ENCODE measurements around the gene DAGLB.
"Not testable (repeated sequence)": the region's sequence is repeated elsewhere in the genome, so short reads cannot be mapped to it uniquely, and the experiment has no call there.

DAGLB gene

DNA sequence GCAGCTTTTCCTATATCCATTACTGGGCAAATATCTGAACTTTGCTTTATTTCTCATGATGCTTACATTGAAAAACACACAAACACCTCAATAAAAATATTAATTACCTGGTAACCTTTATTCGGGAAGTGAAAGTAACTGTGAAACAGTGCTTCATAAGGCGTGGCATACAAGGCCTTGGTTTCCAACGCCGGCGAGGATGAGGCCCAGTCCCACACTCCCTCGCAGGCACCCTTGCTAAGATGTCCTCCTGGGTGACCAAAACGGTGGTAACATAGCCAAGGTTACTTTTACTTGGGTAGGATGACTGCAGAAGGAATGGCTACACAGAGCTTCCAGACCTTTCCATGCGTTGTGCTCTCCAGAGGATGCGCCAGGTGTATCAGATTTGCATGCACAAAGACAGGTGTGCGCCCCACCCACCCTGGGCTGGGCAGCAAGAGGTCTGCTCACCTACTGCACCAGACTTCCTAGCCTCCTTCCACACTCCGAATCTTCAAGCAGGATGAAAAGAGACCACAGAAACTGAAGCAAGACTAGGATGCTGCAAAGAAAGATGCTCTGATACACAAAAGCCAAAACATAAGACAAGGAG is 13.3 kb upstream of the DAGLB start:
- FAIRE-seq: no peak

DNA sequence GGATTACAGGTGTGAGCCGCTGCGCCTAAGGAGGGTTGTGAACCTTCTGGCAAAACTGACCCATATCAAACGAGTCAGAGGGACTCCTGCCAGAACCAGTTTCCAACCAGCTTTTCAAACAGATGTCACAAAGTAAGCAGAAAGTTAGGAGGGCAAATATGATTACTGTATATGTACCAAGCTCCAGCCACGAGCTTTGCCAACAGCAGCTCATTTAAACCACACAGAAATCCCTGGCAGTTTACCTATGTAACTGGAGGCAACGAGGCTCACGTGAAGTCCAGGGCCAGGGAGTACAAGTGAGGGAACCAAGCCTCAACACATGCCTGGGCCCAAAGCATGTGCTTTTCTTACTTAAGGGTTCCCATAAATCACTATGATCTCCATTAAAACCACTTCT is 12.5 kb upstream of the DAGLB start:
- no peak for FAIRE-seq

DNA sequence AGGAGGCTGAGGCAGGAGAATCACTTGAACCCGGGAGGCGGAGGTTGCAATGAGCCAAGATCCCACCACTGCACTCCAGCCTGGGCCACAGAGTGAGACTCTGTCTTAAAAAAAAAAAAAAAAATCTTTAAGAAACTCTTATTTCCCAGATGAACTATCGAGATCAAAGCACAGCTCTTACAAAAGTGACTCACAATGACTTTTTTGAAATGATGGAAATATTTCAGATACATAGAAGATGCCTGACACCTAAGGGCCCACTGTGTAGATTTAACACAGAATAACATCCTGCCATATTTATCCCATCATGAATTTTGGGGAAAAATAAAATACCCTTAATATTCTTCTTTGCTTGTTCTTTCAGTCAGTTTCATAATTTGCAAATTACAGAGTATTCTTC is 10.9 kb upstream of the DAGLB start:
- not testable (repeated sequence) for FAIRE-seq

DNA sequence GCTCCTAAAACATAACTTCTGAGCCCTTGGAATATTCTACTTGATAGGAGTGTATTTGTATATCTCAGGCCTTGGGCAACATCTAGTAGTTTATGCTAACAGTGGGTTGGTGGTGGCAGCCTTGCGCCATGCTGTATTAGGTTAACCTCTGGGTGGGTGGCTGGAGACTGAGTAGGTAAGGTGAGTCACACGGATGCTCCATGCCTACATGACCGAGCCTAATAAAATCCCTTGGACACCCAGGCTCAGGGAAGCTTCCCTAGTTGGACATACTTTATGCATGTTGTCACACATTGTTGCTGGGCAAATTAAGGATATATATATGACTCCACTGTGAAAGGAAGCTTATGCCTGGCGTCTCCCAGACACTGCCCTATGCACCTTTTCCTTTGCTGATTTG is 6.0 kb upstream of the DAGLB start:
- no peak for FAIRE-seq

DNA sequence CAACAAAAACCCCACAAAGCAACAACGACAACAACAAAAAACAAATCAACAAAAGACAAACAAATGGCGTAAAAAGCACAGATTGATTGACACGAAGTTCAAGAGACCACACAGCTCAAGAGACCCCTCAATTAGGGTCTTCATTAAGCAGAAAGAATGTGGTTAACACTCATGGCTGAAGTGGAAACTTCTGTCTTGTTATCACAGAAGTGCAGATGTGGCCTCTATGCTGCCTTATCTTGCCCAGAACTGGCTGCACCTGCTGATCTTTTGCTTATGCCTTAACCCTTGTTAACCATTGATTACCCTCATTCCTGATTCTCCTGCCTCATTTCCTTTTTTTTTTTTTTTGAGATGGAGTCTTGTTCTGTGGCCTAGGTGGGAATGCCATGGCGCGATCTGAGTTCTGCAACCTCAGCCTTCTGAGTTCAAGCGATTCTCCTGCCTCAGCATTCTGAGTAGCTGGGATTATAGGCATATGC is 3.5 kb upstream of the DAGLB start:
- no peak for FAIRE-seq

DNA sequence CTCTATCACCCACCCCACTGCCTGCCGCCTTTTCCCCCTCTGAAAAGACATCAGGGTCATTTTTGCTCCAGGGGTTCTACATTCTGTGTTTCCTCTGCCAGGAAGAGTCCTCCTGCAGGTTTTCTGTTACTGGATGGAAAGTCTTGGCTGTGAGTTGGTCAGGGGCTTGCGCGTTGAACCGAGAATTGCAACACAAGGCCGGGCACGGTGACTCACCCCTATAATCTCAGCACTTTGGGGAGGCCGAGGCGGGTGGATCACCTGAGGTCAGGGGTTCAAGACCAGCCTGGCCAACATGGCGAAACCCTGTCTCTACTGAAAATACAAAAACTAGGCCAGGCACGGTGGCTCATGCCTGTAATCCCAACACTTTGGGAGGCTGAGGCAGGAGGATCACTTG is 2.8 kb upstream of the DAGLB start:
- not testable (repeated sequence) for FAIRE-seq

DNA sequence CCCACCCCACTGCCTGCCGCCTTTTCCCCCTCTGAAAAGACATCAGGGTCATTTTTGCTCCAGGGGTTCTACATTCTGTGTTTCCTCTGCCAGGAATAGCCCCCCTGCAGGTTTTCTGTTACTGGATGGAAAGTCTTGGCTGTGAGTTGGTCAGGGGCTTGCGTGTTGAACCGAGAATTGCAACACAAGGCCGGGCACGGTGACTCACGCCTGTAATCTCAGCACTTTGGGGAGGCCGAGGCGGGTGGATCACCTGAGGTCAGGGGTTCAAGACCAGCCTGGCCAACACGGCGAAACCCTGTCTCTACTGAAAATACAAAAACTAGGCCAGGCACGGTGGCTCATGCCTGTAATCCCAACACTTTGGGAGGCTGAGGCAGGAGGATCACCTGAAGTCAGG is 2.1 kb upstream of the DAGLB start:
- FAIRE-seq: not testable (repeated sequence)

DNA sequence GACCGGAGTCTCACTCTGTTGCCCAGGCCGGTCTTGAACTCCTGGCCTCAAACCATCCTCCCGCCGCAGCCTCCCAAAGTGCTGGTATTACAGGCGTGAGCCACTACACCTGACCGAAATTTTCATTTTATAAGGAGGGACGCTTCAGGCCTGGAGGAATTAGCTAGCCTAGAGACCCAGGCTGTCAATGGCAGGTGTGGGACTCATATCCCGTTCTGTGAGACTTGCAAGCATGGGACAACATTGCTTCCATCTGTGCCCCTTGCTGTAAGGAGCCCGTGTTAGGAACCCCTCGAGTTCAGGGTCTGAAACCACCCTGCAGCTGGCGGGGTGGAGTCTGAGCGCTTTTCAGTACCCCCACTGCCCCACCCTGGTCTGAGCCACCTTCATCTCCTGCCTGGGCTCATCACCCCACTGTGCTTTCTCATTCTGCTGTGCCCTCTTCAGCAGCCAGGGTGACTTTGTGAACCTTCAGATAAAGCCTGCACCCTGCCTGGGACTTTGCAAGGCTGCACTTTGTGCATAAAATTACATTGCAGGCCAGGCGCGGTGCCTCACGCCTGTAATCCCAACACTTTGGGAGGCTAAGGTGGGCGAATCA is 1.3 kb upstream of the DAGLB start:
- FAIRE-seq: no peak

DNA sequence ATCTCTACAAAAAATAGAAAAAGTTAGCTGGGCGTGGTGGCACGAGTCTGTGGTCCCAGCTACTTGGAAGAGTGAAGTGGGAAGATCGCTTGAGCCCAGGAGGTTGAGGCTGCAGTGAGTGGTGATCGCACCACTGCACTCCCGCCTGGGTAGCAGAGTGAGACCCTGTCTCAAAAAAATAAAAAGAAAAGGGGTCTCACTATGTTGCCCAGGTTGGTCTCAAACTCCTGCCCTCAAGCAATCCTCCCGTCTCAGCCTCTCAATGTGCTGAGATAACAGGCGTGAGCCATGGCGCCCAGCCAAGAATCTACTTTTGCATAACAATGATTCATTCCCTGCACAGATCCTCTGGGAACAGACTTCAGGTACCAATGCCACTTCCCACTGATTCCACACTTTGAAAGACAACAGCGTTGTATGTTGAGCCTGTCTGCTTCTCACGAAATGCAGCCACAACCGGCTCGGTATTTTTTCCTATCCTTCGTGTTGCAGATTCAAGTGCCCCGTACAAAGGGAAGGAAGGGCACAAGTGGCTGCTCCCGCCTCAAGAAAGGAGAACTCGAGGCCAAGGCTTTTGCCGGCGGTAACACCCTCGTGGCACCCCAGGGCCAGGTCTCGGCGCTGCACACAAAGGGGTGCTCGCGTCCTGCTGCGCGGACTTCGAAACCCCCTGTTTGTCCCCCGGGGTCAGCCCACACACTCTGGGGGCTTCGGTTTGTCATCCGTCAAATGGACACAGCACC is 745 bp downstream of the DAGLB start:
- FAIRE-seq: no peak

DNA sequence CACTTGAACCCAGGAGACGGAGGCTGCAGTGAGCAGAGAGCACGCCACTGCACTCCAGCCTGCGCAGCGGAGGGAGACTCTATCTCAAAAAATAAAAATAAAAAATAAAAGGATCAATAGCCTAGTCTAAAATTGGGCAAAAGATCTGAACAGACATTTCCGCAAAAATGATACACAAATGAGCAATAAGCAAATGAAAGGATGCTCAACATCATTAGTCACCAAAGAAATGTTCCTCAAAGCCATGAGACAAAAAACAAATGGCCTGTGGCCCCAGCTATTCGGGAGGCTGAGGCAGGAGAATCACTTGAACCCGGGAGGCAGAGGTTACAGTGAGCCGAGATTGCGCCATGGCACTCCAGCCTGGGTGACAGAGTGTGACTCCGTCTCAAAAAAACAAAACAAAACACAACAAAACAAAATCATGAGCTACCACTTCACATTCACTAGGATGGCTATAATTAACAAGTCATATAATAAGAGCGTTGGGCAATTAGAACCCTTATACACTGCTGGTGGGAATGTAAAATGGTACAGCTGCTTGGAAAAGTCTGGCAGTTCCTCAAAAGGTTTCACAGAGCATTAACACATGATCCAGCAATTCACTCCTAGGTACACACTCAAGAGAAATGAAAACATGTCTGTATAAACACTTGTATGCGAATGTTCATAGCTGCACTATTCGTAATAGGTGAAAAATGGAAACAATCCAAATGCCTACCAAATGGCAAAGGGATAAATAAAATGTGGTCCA is 3.1 kb downstream of the DAGLB start:
- FAIRE-seq: no peak

DNA sequence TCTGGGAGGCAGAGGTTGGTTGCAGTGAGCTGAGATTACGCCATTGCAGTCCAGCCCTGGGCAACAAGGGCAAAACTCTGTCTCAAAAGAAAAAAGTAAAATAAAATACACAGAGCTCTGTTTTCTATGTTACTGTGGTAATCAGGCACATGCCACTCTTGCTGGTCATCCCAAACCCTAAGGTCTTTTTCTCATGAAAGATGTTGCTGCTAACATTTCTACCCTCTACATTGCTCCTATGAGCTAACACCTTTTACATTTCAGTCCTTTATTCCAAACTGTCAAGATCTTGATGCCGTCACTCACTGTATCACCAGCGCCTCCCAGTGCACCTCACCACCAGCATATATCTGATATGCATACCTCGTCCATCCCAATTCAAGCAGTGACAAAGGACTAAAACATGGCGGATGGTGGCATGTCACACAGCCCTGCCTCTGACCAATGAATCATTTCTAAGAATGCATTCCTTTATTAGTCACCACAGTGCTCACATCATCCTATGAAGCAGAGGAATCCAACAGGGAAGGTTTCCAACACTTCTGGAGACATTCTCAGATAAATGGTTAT is 4.3 kb downstream of the DAGLB start:
- no peak for FAIRE-seq

DNA sequence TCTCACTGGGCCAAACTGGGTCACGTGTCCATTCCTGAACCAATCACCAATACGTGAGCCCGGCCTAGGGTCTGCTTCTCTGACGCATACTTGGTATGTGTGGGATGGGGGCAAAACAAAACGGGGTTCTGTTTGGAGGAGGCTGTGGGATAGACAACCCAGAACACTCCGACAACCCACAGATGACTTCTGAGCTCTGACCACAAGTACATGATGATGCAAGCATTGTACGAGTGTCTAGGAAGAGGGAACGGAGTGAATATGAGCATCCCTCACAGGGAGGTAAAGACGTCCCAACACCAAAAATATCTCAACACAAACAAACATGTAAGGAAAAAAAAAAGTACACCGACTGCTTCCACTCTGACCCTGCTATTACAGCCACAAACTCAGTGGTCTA is 5.6 kb downstream of the DAGLB start:
- no peak for FAIRE-seq

DNA sequence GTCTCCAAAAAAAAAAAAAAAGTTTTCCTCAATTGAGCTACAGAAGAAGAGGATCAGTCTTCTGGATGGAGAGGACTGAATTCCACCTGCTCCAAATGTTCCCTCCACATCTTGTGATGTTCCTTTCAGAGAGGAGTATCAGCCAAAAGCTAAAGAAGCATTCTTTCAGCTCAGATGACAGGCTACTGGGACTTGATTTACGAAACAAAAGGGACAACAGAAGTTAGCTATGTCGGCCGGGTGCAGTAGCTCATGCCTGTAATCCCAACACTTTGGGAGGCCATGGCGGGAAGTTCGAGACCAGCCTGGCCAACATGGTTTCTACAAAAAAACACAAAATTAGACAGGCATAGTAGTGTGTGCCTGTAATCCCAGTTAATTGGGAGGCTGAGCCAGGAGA is 7.4 kb downstream of the DAGLB start:
- FAIRE-seq: no peak

DNA sequence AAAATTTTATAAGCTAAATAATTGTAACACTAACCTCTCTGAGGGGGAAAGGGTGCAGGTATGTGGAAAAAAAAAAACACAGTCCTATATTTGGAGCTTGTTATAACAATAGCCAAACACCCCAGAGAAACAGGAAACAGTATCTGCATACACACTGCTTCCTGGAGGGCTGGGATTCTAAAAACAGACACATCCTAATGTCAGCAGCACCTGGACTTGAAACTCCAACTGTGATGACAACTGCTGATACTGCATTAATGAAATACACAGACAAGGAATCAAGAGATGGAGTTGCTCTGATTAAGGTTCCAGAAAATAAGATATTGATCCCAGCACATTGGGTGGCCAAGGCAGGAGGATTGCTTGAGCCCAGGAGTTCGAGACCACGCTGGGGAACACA is 9.3 kb downstream of the DAGLB start:
- no peak for FAIRE-seq

DNA sequence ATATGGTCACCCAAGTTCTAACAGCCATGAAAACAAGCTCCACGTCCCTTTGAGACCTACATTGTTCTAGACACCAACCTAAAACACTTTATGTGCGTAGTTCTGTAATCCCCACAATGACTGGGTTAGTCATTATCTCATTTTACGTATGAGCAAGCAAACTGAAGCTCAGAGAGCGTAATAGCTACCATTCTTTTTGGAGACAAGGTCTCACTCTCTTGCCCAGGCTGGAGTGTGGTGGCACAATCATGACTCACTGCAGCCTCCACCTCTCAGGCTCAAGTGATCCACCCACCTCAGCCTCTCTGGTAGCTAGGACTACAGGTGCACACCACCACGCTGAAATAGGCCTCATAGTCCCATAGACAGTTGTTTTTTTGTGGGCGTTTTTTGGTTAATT is 10.5 kb downstream of the DAGLB start:
- FAIRE-seq: no peak

DNA sequence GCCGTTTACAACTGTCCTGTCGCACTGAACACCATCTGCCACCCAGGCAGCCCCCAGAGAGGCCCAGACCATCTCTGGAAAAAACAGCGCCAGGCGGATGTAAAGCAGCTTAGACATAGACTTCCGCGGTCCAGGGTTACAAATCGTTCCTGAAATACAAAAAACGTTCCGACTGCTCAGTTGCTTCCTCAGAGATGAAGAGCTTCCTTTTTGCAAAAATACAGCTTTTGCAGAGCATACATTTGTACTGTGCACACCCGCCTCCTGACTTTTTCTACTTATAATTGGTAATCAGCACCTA is 11.4 kb downstream of the DAGLB start:
- FAIRE-seq: no peak

DNA sequence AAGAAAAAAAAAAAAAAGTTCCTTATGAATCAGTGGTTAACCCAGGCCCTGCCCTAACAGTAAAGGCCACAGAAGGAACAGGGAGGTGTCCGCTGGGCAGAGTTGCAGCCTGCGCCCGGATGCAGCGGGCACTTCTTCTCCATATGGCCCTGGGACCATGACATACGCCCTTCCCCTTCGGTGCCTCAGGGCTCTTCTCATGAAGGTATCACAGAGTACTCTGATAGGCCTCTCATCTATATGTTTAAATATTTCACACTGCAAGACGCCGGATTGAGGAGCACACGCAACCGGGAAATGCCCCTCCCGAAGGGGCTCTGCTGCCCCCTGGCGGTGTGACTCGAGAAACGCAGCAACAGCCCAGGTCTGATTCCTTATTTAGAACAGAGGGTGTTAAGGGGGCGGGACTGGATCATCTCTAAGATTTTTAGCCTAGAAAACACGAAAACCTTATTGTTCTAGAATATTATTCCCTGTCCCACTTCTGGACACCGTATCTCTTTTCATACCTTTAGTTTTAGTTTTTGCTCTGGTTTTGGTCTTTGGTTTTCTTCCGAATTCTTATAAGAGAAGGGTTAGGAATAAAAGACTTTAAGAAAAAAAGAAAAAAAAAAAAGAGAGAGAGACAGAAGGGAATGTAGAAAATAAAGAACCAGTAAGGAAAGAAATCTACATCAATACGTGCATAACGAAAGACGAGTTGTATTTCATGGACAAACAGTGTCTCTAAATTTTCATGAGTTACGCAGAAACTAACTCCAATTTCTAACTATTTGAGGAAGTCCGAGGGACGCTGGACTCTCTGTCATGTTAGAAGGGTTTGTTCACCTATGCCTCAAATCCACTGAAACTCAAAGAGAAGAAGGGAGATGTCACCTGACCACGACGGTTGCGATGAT is 12.0 kb downstream of the DAGLB start:
- FAIRE-seq: no peak

DNA sequence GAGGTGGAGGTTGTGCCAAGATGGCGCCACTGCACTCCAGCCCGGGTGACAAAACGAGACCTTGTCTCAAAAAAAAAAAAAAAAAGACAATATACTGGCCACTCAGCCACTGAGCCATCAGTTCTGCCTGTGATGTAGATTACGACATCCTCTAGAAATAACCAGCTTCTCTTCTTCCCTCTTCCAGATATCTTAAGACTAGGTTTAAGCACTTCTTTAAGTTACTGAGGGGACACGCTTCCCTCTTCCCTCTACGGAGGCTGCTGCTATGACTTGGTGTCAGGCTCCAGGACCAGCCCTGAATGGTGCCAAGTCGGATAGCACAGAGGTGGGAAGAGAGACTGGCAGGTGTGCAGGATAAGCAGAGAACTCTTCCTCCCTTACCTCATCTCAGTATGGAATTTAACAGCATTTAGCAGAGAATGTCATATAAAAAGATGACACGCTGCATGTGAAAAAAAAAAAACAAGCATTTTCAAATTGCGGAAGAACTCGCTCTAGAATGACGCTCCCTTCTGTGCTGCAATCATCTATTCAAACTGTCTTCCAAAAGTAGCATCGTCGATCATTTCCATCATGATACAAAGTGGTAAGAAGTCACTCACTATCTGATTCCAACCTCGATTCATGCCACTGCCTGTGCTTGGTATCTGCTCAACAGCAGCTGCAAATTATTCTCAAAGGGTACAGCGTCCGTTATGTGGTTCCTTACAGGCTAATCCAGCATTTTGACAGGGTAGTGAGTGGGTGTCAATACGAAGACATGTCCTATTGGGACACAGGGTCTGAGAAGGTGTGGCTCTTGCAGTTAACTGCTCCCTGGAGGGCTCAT is 13.8 kb downstream of the DAGLB start:
- FAIRE-seq: no peak

DNA sequence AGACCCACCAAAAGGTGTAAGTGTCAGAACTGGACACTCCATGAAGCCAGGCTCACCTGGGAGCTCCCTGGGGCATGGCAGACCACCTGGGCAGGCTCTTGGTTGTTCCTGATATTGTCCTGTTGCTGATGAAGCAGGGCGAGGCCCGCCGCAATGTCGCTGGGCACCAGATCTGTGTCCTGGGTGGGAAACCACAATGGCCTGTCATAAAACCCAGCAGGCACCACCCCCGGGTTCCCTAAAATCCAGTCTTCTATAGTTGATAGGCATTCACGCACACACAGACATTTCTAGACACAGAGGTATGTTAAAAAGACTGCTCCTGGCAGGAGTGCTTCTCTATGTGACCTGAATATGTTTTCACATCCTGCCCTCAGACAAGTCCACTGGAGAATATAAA is 15.0 kb downstream of the DAGLB start:
- no peak for FAIRE-seq

DNA sequence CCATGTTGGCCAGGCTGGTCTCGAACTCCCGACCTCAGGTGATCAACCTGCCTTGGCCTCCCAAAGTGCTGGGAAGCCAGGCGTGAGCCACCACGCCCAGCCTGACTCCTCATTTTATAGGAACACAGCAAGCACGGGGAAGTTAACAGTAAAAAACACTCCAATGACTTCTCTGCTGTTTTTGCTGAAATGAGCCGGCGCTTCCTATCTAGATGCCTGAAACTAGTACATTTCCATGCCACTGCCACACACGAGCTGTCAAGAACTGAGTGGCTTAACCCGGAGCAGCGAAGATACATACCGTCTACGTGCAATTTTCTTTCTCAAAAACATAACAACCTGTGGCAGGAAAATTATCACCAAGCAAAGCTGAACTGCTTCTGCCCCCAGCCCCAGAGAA is 16.8 kb downstream of the DAGLB start:
- FAIRE-seq: no peak

DNA sequence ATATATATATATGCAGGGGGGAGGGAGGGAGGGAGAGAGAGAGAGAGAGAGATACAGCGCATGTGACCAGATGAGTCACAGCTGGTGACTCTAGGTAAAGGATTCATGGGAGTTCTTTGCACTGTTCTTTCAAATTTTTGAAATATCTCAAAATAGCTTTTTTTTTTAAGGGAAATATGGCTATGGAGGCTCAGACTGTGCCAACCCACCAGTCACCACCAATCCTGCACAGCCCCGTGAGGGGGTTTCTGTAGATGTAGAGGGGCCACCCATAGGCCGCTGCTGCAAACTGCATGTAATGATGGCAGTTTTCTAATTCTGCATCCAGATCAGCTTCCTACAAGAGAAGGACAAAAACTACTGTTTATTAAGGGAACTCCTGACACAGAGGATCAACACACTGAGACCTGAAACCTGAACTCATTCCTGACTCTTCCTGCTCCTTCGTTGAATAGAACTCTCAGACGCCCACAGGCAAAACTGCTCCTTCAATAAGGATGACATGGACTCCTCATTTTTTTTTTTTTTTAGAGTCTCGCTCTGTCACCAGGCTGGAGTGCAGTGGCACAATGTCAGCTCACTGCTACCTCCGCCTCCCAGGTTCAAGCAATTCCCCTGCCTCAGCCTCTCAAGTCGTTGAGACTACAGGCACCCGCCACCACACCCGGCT is 17.3 kb downstream of the DAGLB start:
- FAIRE-seq: no peak
